ENCODE data around the gene GDA. TPM values are rescaled to one million over a fixed set of nuclear protein-coding genes. Genes with fewer than 3 reads are reported as not detected.

The GDA gene
- total and polyA plus RNA-seq, 7 experiments from 2014 or later = not detected

GRCh38 chr9:72251589-72251988 is 102.3 kb downstream of the GDA start:
- Mint-ChIP-seq H3K27ac (no peak overlapping the region), H3K4me3 (no peak overlapping the region), H3K27me3 (peaks cover 15 to 61% (median 25%) of the 10 kb centered on the region in 5 donors), H3K36me3 (no peaks in the 10 kb centered on the region), H3K4me1 (no peaks in the 10 kb centered on the region), H3K9me3 (no peaks in the 10 kb centered on the region)
- CTCF ChIA-PET = no interaction called here
- Histone ChIP-seq H3K4me1 (ENCODE audit: control insufficient read depth in 2 of 2, insufficient read depth in 2 of 2, low read length in 2 of 2) (no peaks in the 10 kb centered on the region), H3K27me3 (ENCODE audit: control insufficient read depth in 2 of 2, insufficient read depth in 2 of 2, low read length in 2 of 2) (peaks cover 0 to 7% of the 10 kb centered on the region in 2 donors), H3K36me3 (ENCODE audit: control insufficient read depth in 2 of 3, insufficient read depth in 3 of 3, low read length in 3 of 3) (no peaks in the 10 kb centered on the region), H3K4me3 (ENCODE audit: low read length) (no peak overlapping the region), H3K27ac (ENCODE audit: low read depth, low read length) (no peak overlapping the region), H3K9me3 (ENCODE audit: control insufficient read depth in 2 of 3, low read length in 3 of 3) (no peaks in the 10 kb centered on the region)
- ATAC-seq (no peak), DNase-seq (no peak)
- intact Hi-C loops (cut with micrococcal nuclease) = no loop called here
- POLR2A ChIA-PET = interaction anchor here (0.6 kb wide), 1 partner anchor 217 kb away, joined by 4 read pairs; no protein-coding TSS in a partner anchor

- Mint-ChIP-seq H3K4me1 (no peaks in the 10 kb centered on the region), H3K27ac (no peak overlapping the region), H3K4me3 (no peak overlapping the region), H3K9me3 (no peaks in the 10 kb centered on the region), H3K36me3 (no peaks in the 10 kb centered on the region), H3K27me3 (peaks cover 22 to 56% (median 36%) of the 10 kb centered on the region in 5 donors)
- Histone ChIP-seq H3K4me3 (ENCODE audit: low read length) (no peak overlapping the region), H3K27ac (ENCODE audit: low read depth, low read length) (no peak overlapping the region), H3K36me3 (ENCODE audit: control insufficient read depth in 2 of 3, insufficient read depth in 3 of 3, low read length in 3 of 3) (no peaks in the 10 kb centered on the region), H3K9me3 (ENCODE audit: control insufficient read depth in 2 of 3, low read length in 3 of 3) (no peaks in the 10 kb centered on the region), H3K4me1 (ENCODE audit: control insufficient read depth in 2 of 2, insufficient read depth in 2 of 2, low read length in 2 of 2) (no peaks in the 10 kb centered on the region), H3K27me3 (ENCODE audit: control insufficient read depth in 2 of 2, insufficient read depth in 2 of 2, low read length in 2 of 2) (peaks cover 0 to 7% of the 10 kb centered on the region in 2 donors)
- CTCF ChIA-PET = no interaction called here
- intact Hi-C loops (cut with micrococcal nuclease) = no loop called here
- POLR2A ChIA-PET = no interaction called here
- DNase-seq = no peak
- ATAC-seq = no peak
These were observed 105.8 kb downstream of the GDA start for GRCh38 chr9:72254901-72255545.

DNA sequence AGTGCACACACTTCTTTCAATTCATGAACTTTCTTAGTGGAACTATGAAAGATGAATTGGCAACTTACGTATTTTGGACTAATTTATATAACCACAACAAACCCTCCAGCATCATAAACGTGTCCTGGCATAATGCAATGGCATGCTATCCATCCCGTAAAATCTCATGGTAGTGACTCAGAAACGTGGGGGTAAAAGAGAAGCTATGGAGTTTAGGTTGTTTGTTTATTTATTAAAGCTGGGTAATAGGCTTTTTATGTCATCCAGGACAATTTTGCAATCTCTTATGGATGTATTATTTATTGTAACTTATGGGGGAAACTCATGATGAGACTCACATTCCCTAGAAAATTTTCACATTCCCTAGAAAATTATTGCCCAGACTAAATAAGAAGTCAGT is 106.3 kb downstream of the GDA start:
- Histone ChIP-seq H3K9me3 (ENCODE audit: control insufficient read depth in 2 of 3, low read length in 3 of 3) (no peaks in the 10 kb centered on the region), H3K36me3 (ENCODE audit: control insufficient read depth in 2 of 3, insufficient read depth in 3 of 3, low read length in 3 of 3) (no peaks in the 10 kb centered on the region), H3K27ac (ENCODE audit: low read depth, low read length) (no peak overlapping the region), H3K27me3 (ENCODE audit: control insufficient read depth in 2 of 2, insufficient read depth in 2 of 2, low read length in 2 of 2) (peaks cover 0 to 7% of the 10 kb centered on the region in 2 donors), H3K4me1 (ENCODE audit: control insufficient read depth in 2 of 2, insufficient read depth in 2 of 2, low read length in 2 of 2) (no peaks in the 10 kb centered on the region), H3K4me3 (ENCODE audit: low read length) (no peak overlapping the region)
- Mint-ChIP-seq H3K27me3 (peaks cover 18 to 50% (median 36%) of the 10 kb centered on the region in 5 donors), H3K36me3 (no peaks in the 10 kb centered on the region), H3K4me3 (no peak overlapping the region), H3K9me3 (no peaks in the 10 kb centered on the region), H3K27ac (no peak overlapping the region), H3K4me1 (no peaks in the 10 kb centered on the region)
- ATAC-seq = no peak
- ChIA-PET POLR2A (no interaction called here), CTCF (no interaction called here)
- no peak for DNase-seq
- intact Hi-C loops (cut with micrococcal nuclease) = no loop called here

- intact Hi-C loops (cut with micrococcal nuclease) = no loop called here
- CTCF ChIA-PET = interaction anchor here (0.5 kb wide), 1 partner anchor 24 kb away, joined by 3 read pairs; no protein-coding TSS in a partner anchor
- H3K27me3 Mint-ChIP-seq = peaks cover 11 to 42% (median 37%) of the 10 kb centered on the region in 5 donors
These were observed 107.7 kb downstream of the GDA start for GRCh38 chr9:72256931-72257330.

GRCh38 chr9:72257814-72258213 is 108.6 kb downstream of the GDA start:
- Mint-ChIP-seq H3K9me3 (no peaks in the 10 kb centered on the region), H3K4me1 (no peaks in the 10 kb centered on the region), H3K27me3 (peaks cover 14 to 43% (median 35%) of the 10 kb centered on the region in 5 donors), H3K27ac (no peak overlapping the region), H3K4me3 (no peak overlapping the region), H3K36me3 (no peaks in the 10 kb centered on the region)
- no peaks in the 10 kb centered on the region for H3K4me1 ChIP-seq (ENCODE audit: control insufficient read depth in 2 of 2, insufficient read depth in 2 of 2, low read length in 2 of 2)
- POLR2A ChIA-PET = no interaction called here
- no peak overlapping the region for H3K4me3 ChIP-seq (ENCODE audit: low read length)
- no peak for DNase-seq
- no peaks in the 10 kb centered on the region for H3K9me3 ChIP-seq (ENCODE audit: control insufficient read depth in 2 of 3, low read length in 3 of 3)
- intact Hi-C loops (cut with micrococcal nuclease) = no loop called here
- no peaks in the 10 kb centered on the region for H3K36me3 ChIP-seq (ENCODE audit: control insufficient read depth in 2 of 3, insufficient read depth in 3 of 3, low read length in 3 of 3)
- ATAC-seq = no peak
- H3K27ac ChIP-seq (ENCODE audit: low read depth, low read length) = no peak overlapping the region
- H3K27me3 ChIP-seq (ENCODE audit: control insufficient read depth in 2 of 2, insufficient read depth in 2 of 2, low read length in 2 of 2) = peaks cover 0 to 5% of the 10 kb centered on the region in 2 donors
- CTCF ChIA-PET = no interaction called here

More at GRCh38 chr9:72256931-72257330, 107.7 kb downstream of the GDA start:
- Mint-ChIP-seq H3K9me3 (no peaks in the 10 kb centered on the region), H3K4me3 (no peak overlapping the region), H3K36me3 (no peaks in the 10 kb centered on the region), H3K4me1 (no peaks in the 10 kb centered on the region), H3K27ac (no peak overlapping the region)
- H3K36me3 ChIP-seq (ENCODE audit: control insufficient read depth in 2 of 3, insufficient read depth in 3 of 3, low read length in 3 of 3) = no peaks in the 10 kb centered on the region
- no peak overlapping the region for H3K27ac ChIP-seq (ENCODE audit: low read depth, low read length)
- H3K27me3 ChIP-seq (ENCODE audit: control insufficient read depth in 2 of 2, insufficient read depth in 2 of 2, low read length in 2 of 2) = peaks cover 0 to 5% of the 10 kb centered on the region in 2 donors
- ATAC-seq = no peak
- H3K4me1 ChIP-seq (ENCODE audit: control insufficient read depth in 2 of 2, insufficient read depth in 2 of 2, low read length in 2 of 2) = no peaks in the 10 kb centered on the region
- no peak overlapping the region for H3K4me3 ChIP-seq (ENCODE audit: low read length)
- no peak for DNase-seq
- H3K9me3 ChIP-seq (ENCODE audit: control insufficient read depth in 2 of 3, low read length in 3 of 3) = no peaks in the 10 kb centered on the region
- POLR2A ChIA-PET = no interaction called here

DNA sequence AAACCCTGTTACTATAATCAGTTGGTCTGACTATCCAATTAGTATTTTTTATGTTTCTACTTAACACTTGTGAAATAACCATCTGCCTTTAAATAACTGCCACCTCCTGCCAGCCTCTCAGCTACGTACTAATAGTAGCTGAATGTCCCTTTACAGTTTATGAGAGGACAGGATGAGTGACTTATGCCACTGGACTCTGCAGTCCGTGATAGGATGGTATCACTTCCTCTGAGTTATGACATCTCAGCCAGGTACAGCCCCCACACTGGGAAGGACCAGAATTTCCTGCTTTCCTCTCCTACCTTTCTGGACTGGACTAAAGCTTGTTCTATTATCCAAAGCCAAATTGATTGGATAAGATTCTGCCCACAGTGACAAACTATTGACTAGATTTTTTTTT is 112.8 kb downstream of the GDA start:
- CTCF ChIA-PET = no interaction called here
- no peak overlapping the region for H3K27ac ChIP-seq (ENCODE audit: low read depth, low read length)

GRCh38 chr9:72263572-72263971 is 114.3 kb downstream of the GDA start:
- Mint-ChIP-seq H3K27me3 (peaks cover 6 to 19% (median 11%) of the 10 kb centered on the region in 5 donors), H3K36me3 (no peaks in the 10 kb centered on the region), H3K9me3 (peaks cover 0 to 2% (median 0%) of the 10 kb centered on the region in 11 donors), H3K4me1 (no peaks in the 10 kb centered on the region), H3K27ac (no peak overlapping the region), H3K4me3 (no peak overlapping the region)
- ChIA-PET POLR2A (no interaction called here), CTCF (no interaction called here)
- DNase-seq = no peak
- Histone ChIP-seq H3K36me3 (ENCODE audit: control insufficient read depth in 2 of 3, insufficient read depth in 3 of 3, low read length in 3 of 3) (no peaks in the 10 kb centered on the region), H3K9me3 (ENCODE audit: control insufficient read depth in 2 of 3, low read length in 3 of 3) (no peaks in the 10 kb centered on the region), H3K27me3 (ENCODE audit: control insufficient read depth in 2 of 2, insufficient read depth in 2 of 2, low read length in 2 of 2) (no peaks in the 10 kb centered on the region), H3K27ac (ENCODE audit: low read depth, low read length) (no peak overlapping the region), H3K4me3 (ENCODE audit: low read length) (no peak overlapping the region), H3K4me1 (ENCODE audit: control insufficient read depth in 2 of 2, insufficient read depth in 2 of 2, low read length in 2 of 2) (no peaks in the 10 kb centered on the region)
- intact Hi-C loops (cut with micrococcal nuclease) = no loop called here
- no peak for ATAC-seq

More for the DNA sequence above, 112.8 kb downstream of the GDA start:
- Histone ChIP-seq H3K27me3 (ENCODE audit: control insufficient read depth in 2 of 2, insufficient read depth in 2 of 2, low read length in 2 of 2) (no peaks in the 10 kb centered on the region), H3K9me3 (ENCODE audit: control insufficient read depth in 2 of 3, low read length in 3 of 3) (no peaks in the 10 kb centered on the region), H3K36me3 (ENCODE audit: control insufficient read depth in 2 of 3, insufficient read depth in 3 of 3, low read length in 3 of 3) (no peaks in the 10 kb centered on the region), H3K4me3 (ENCODE audit: low read length) (no peak overlapping the region), H3K4me1 (ENCODE audit: control insufficient read depth in 2 of 2, insufficient read depth in 2 of 2, low read length in 2 of 2) (no peaks in the 10 kb centered on the region)
- Mint-ChIP-seq H3K27ac (no peak overlapping the region), H3K4me1 (no peaks in the 10 kb centered on the region), H3K9me3 (peaks cover 0 to 2% (median 0%) of the 10 kb centered on the region in 11 donors), H3K27me3 (peaks cover 11 to 27% (median 20%) of the 10 kb centered on the region in 5 donors), H3K36me3 (no peaks in the 10 kb centered on the region), H3K4me3 (no peak overlapping the region)
- intact Hi-C loops (cut with micrococcal nuclease) = no loop called here
- POLR2A ChIA-PET = no interaction called here
- no peak for ATAC-seq
- DNase-seq = no peak

Measured in naive thymus-derived CD4-positive, alpha-beta T cell (primary cell).